Mesenchymal stem cell (in vitro differentiated cells and primary cell): ENCODE data around the gene PARP14.

Experiments used
- DNase-seq: peaks from one replicate; pipeline ENCODE4 v3.0.0-alpha.2; 2013
- H2AFZ ChIP-seq: one replicate; pipeline ENCODE4 v1.6.1; 2013; ENCODE audit warnings: low read depth, mild to moderate bottlenecking, control low read depth, inconsistent platforms, low read length, moderate library complexity
- H2AK5ac ChIP-seq: 2 replicates; pipeline ENCODE4 v1.6.1; 2013; ENCODE audit warnings: low read length, moderate library complexity, mild to moderate bottlenecking, inconsistent platforms; ENCODE audit not compliant: severe bottlenecking
- H2BK120ac ChIP-seq: one replicate; pipeline ENCODE4 v1.6.1; 2013; ENCODE audit warnings: low read depth, mild to moderate bottlenecking, inconsistent platforms, low read length, moderate library complexity
- H2BK12ac ChIP-seq, 2 experiments: one replicate each; pipeline ENCODE4 v1.6.1; 2013; ENCODE audit warnings: inconsistent platforms in 2 of 2, low read length in 2 of 2, mild to moderate bottlenecking in 2 of 2, moderate library complexity in 2 of 2, control low read depth in 1 of 2
- H2BK15ac ChIP-seq: one replicate; pipeline ENCODE4 v1.6.1; 2013; ENCODE audit warnings: mild to moderate bottlenecking, low read depth, inconsistent platforms; ENCODE audit not compliant: poor library complexity, severe bottlenecking
- H2BK5ac ChIP-seq: 2 replicates; pipeline ENCODE4 v1.6.1; 2013; ENCODE audit warnings: low read depth, mild to moderate bottlenecking, low read length, control low read depth, inconsistent platforms; ENCODE audit not compliant: poor library complexity, severe bottlenecking
- H3K14ac ChIP-seq, 2 experiments: one replicate each; pipeline ENCODE4 v1.6.1; 2013; ENCODE audit warnings: inconsistent platforms in 2 of 2, low read length in 2 of 2, control low read depth in 1 of 2, mild to moderate bottlenecking in 1 of 2, moderate library complexity in 1 of 2
- H3K18ac ChIP-seq, 2 experiments: one replicate each; pipeline ENCODE4 v1.6.1; 2013; ENCODE audit warnings: inconsistent platforms in 2 of 2, low read length in 2 of 2, control low read depth in 1 of 2, low read depth in 1 of 2, mild to moderate bottlenecking in 1 of 2
- H3K23ac ChIP-seq, 2 experiments: one replicate each; pipeline ENCODE4 v1.6.1; 2013; ENCODE audit warnings: inconsistent platforms in 2 of 2, low read length in 2 of 2, mild to moderate bottlenecking in 2 of 2, moderate library complexity in 2 of 2, control low read depth in 1 of 2
- H3K27ac ChIP-seq: 2 replicates; pipeline ENCODE4 v1.5.1; 2013; ENCODE audit warnings: mild to moderate bottlenecking, moderate library complexity, low read length, control low read depth, inconsistent platforms; ENCODE audit not compliant: poor library complexity, severe bottlenecking
- H3K27me3 ChIP-seq, 2 experiments: 2 replicates each; pipeline versions ENCODE4 v1.6.1 to v1.7.0; 2013; ENCODE audit warnings: low read length in 2 of 2, mild to moderate bottlenecking in 2 of 2, moderate library complexity in 2 of 2, control low read depth in 1 of 2, inconsistent platforms in 1 of 2; ENCODE audit not compliant: control insufficient read depth in 1 of 2, insufficient read depth in 1 of 2
- H3K36me3 ChIP-seq, 2 experiments: 2 replicates each; pipeline versions ENCODE4 v1.6.1 to v1.7.0; 2013; ENCODE audit warnings: low read length in 2 of 2, control low read depth in 1 of 2, inconsistent platforms in 1 of 2, low read depth in 1 of 2, mild to moderate bottlenecking in 1 of 2; ENCODE audit not compliant: insufficient read depth in 2 of 2, control insufficient read depth in 1 of 2
- H3K4ac ChIP-seq, 2 experiments: one replicate each; pipeline ENCODE4 v1.6.1; 2013; ENCODE audit warnings: inconsistent platforms in 2 of 2, low read length in 2 of 2, mild to moderate bottlenecking in 2 of 2, moderate library complexity in 2 of 2, control low read depth in 1 of 2, low read depth in 1 of 2
- H3K4me1 ChIP-seq: 2 replicates; pipeline ENCODE4 v1.6.1; 2013; ENCODE audit warnings: low read depth, low read length, control low read depth; ENCODE audit not compliant: control insufficient read depth, insufficient read depth
- H3K4me2 ChIP-seq: 2 replicates; pipeline ENCODE4 v1.6.1; 2013; ENCODE audit warnings: low read length, mild to moderate bottlenecking, inconsistent platforms; ENCODE audit not compliant: poor library complexity, severe bottlenecking
- H3K4me3 ChIP-seq, 2 experiments: 2 replicates each; pipeline versions ENCODE4 v1.5.1 to v1.7.0; 2013; ENCODE audit warnings: low read length in 2 of 2, mild to moderate bottlenecking in 2 of 2, control low read depth in 1 of 2, low read depth in 1 of 2; ENCODE audit not compliant: insufficient read depth in 1 of 2
- H3K79me1 ChIP-seq: replicated peaks from 2 replicates; pipeline ENCODE4 v1.6.1; 2013; ENCODE audit warnings: mild to moderate bottlenecking, control low read depth, low read length, inconsistent platforms; ENCODE audit not compliant: poor library complexity, severe bottlenecking
- H3K9ac ChIP-seq: 2 replicates; pipeline ENCODE4 v1.7.0; 2013; ENCODE audit warnings: mild to moderate bottlenecking, low read length, moderate library complexity
- H3K9me3 ChIP-seq: 2 replicates; pipeline ENCODE4 v1.7.0; 2013; ENCODE audit warnings: mild to moderate bottlenecking, low read length; ENCODE audit not compliant: control insufficient read depth
- H4K8ac ChIP-seq: one replicate; pipeline ENCODE4 v1.6.1; 2013; ENCODE audit warnings: inconsistent platforms, mild to moderate bottlenecking, low read length, moderate library complexity
- H4K91ac ChIP-seq: one replicate; pipeline ENCODE4 v1.6.1; 2013; ENCODE audit warnings: mild to moderate bottlenecking, low read length, inconsistent platforms
- WGBS: methylation state at CpG from one replicate; pipeline ENCODE4 v1.1.7; 2013; ENCODE audit warnings: mixed read lengths; 5-methylcytosine and 5-hydroxymethylcytosine counted together

PARP14 gene

DNA sequence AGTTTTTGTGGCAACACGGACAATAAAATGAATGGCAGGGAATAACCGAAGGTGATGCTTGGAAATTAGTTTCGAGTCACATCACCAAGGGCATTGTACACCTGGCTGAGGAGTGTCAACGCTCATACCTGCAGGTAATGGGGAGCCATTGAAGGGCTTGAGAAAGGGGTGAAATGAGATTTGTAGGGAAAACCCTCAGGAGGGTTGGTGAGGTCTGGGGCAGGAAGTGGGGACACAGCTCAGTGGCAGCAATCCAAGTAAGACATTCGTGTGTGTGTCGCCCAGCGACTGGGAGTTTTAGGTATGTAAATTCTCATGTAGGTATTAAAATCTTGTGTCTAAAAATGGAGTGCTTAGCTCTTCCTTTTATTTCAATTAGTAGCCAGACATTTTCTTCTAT lies 14.3 kb downstream of the PARP14 start:
- Histone ChIP-seq H2AFZ (no peak overlapping the region), H3K9me3 (no peaks in the 10 kb centered on the region), H4K91ac (no peak overlapping the region), H3K14ac (no peak overlapping the region), H2BK15ac (no peak overlapping the region), H3K4me1 (peaks cover 8% of the 10 kb centered on the region), H3K4me3 (no peak overlapping the region), H3K9ac (no peak overlapping the region), H3K27ac (no peak overlapping the region), H2AK5ac (no peak overlapping the region), H3K23ac (no peak overlapping the region), H3K4ac (no peak overlapping the region), H2BK120ac (no peak overlapping the region), H3K4me2 (no peak overlapping the region), H3K27me3 (no peaks in the 10 kb centered on the region), H3K18ac (no peak overlapping the region), H3K79me1 (peaks cover 2% of the 10 kb centered on the region), H4K8ac (no peak overlapping the region), H2BK5ac (no peak overlapping the region), H2BK12ac (no peak overlapping the region), H3K36me3 (peaks cover 6 to 78% of the 10 kb centered on the region in 2 experiments)
- WGBS = 98% methylated on average over 7 of the region's 7 CpGs
- no peak for DNase-seq

GRCh38 chr3:122695927-122696561 lies 15.4 kb downstream of the PARP14 start:
- no peak overlapping the region for H2AK5ac ChIP-seq
- H3K27ac ChIP-seq = no peak overlapping the region
- no peaks in the 10 kb centered on the region for H3K9me3 ChIP-seq
- H3K23ac ChIP-seq = no peak overlapping the region
- no peak overlapping the region for H2BK5ac ChIP-seq
- no peak overlapping the region for H2BK120ac ChIP-seq
- no peak overlapping the region for H2BK15ac ChIP-seq
- H3K4ac ChIP-seq = no peak overlapping the region
- H2AFZ ChIP-seq = no peak overlapping the region
- no peak overlapping the region for H3K9ac ChIP-seq
- H2BK12ac ChIP-seq = no peak overlapping the region
- no peak overlapping the region for H3K4me3 ChIP-seq
- H4K8ac ChIP-seq = no peak overlapping the region
- H3K79me1 ChIP-seq = peaks cover 2% of the 10 kb centered on the region
- H3K18ac ChIP-seq = no peak overlapping the region
- peaks cover 3% of the 10 kb centered on the region for H3K4me1 ChIP-seq
- H3K14ac ChIP-seq = no peak overlapping the region
- no peaks in the 10 kb centered on the region for H3K27me3 ChIP-seq
- no peak for DNase-seq
- peaks cover 10 to 89% of the 10 kb centered on the region in 2 experiments for H3K36me3 ChIP-seq
- no peak overlapping the region for H4K91ac ChIP-seq
- H3K4me2 ChIP-seq = no peak overlapping the region

- Histone ChIP-seq H3K23ac (no peak overlapping the region), H2BK120ac (no peak overlapping the region), H3K9me3 (no peaks in the 10 kb centered on the region), H3K27me3 (no peaks in the 10 kb centered on the region), H4K91ac (no peak overlapping the region), H3K18ac (no peak overlapping the region), H3K4me1 (peaks cover 3% of the 10 kb centered on the region), H3K79me1 (peaks cover 5% of the 10 kb centered on the region), H2AK5ac (no peak overlapping the region), H3K27ac (no peak overlapping the region), H2BK15ac (no peak overlapping the region), H3K9ac (no peak overlapping the region), H3K4me2 (no peak overlapping the region), H3K4me3 (no peak overlapping the region), H2AFZ (no peak overlapping the region), H2BK5ac (no peak overlapping the region), H3K4ac (no peak overlapping the region), H3K14ac (no peak overlapping the region), H4K8ac (no peak overlapping the region), H3K36me3 (peaks cover 14 to 91% of the 10 kb centered on the region in 2 experiments), H2BK12ac (no peak overlapping the region)
- no peak for DNase-seq
- no CpG with 5 or more reads among the region's 2 CpGs for WGBS
Measured at GRCh38 chr3:122697952-122698620, 17.4 kb downstream of the PARP14 start.

DNA sequence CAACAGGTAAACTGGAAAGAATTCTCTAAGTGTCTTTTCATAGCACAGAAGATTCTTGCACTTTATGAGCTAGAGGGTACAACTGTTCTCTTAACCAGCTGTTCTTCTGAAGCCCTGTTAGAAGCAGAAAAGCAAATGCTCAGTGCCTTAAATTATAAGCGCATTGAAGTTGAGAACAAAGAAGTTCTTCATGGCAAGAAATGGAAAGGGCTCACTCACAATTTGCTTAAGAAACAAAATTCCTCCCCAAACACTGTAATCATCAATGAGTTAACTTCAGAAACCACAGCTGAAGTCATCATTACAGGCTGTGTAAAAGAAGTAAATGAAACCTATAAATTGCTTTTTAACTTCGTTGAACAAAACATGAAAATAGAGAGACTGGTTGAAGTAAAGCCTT lies 19.6 kb downstream of the PARP14 start:
- H4K8ac ChIP-seq = no peak overlapping the region
- no peak overlapping the region for H3K4ac ChIP-seq
- no peak for DNase-seq
- H3K14ac ChIP-seq = no peak overlapping the region
- no peak overlapping the region for H2BK5ac ChIP-seq
- no peaks in the 10 kb centered on the region for H3K27me3 ChIP-seq
- H3K4me1 ChIP-seq = peaks cover 3% of the 10 kb centered on the region
- no peak overlapping the region for H3K9ac ChIP-seq
- H3K18ac ChIP-seq = no peak overlapping the region
- no peak overlapping the region for H2AK5ac ChIP-seq
- no peak overlapping the region for H2BK15ac ChIP-seq
- H3K27ac ChIP-seq = no peak overlapping the region
- no peak overlapping the region for H2BK12ac ChIP-seq
- no peak overlapping the region for H2BK120ac ChIP-seq
- H3K9me3 ChIP-seq = no peaks in the 10 kb centered on the region
- no peak overlapping the region for H3K4me3 ChIP-seq
- H3K4me2 ChIP-seq = no peak overlapping the region
- H3K79me1 ChIP-seq = peaks cover 7% of the 10 kb centered on the region
- no peak overlapping the region for H2AFZ ChIP-seq
- 90% methylated on average over 2 of the region's 2 CpGs for whole genome bisulfite sequencing
- peaks cover 13 to 92% of the 10 kb centered on the region in 2 experiments for H3K36me3 ChIP-seq
- H4K91ac ChIP-seq = no peak overlapping the region
- no peak overlapping the region for H3K23ac ChIP-seq
